Transverse colon (tissue), 4 donors: ENCODE measurements around the gene CASP10. TPM values are rescaled to one million over a fixed set of nuclear protein-coding genes. Genes with fewer than 3 reads are reported as not detected.

ENCODE experiments used
- DNase-seq: peaks from one replicate; pipeline ENCODE4 v3.0.0-alpha.2; 2019
- H3K27ac ChIP-seq, 4 donors: fragments of 200-600 bp; sonication (generic); 2 replicates each; pipeline ENCODE4 v1.5.1; 2016 to 2018; ENCODE audit warnings: inconsistent platforms in 4 of 4
- H3K27me3 ChIP-seq: fragments of 200-600 bp; sonication (generic); 2 replicates; pipeline ENCODE4 v1.5.1; 2017; ENCODE audit warnings: inconsistent platforms
- H3K36me3 ChIP-seq, 4 donors: fragments of 200-600 bp; sonication (generic); 2 replicates each; pipeline ENCODE4 v1.5.1; 2017 to 2019; ENCODE audit warnings: inconsistent platforms in 4 of 4
- H3K4me1 ChIP-seq, 4 donors: fragments of 200-600 bp; sonication (generic); 2 replicates each; pipeline ENCODE4 v1.5.1; 2017 to 2020; ENCODE audit warnings: inconsistent platforms in 4 of 4
- H3K4me3 ChIP-seq, 4 donors: fragments of 200-600 bp; sonication (generic); 1 replicate in 1 of 4; 2 replicates in 3 of 4; pipeline versions ENCODE4 v1.5.1 to v1.6.1; 2017 to 2019; ENCODE audit warnings: inconsistent platforms in 4 of 4
- H3K9me3 ChIP-seq, 2 donors: fragments of 200-600 bp; sonication (generic); 2 replicates each; pipeline ENCODE4 v1.5.1; 2017 to 2019; ENCODE audit warnings: inconsistent platforms in 2 of 2
- EP300 ChIP-seq: sonication (generic); formaldehyde crosslinking; IDR thresholded peaks from one replicate; pipeline ENCODE4 v1.6.1; 2017; ENCODE audit warnings: antibody characterized with exemption, low read depth
- POLR2A ChIP-seq: fragments of 450-650 bp; IDR thresholded peaks from one replicate; pipeline ENCODE4 v1.6.1; 2016; ENCODE audit warnings: antibody characterized with exemption, mild to moderate bottlenecking, moderate library complexity
- POLR2AphosphoS5 ChIP-seq, 3 donors: sonication (generic); formaldehyde crosslinking; IDR thresholded peaks; one replicate each; pipeline ENCODE4 v1.6.1; 2016; ENCODE audit warnings: antibody characterized with exemption in 3 of 3
- WGBS, 2 donors: methylation state at CpG; one replicate each; pipeline ENCODE4 v1.1.5; 2018; ENCODE audit warnings: low coverage in 1 of 2; 5-methylcytosine and 5-hydroxymethylcytosine counted together
- in situ Hi-C, 4 donors: fragments of 200-750 bp; cut with MboI; loops; one replicate each; pipeline versions ENCODE4 v1.15.0 to v1.15.1; 2017; ENCODE audit warnings: low sequenced_read_pairs in 3 of 4, low pct_ligation_motif_present in 1 of 4, low pct_unique_long_range_greater_than_20kb in 1 of 4
- intact Hi-C: fragments of 100-400 bp; cut with DNase I; formaldehyde crosslinking; loops from one replicate; pipeline ENCODE4 v1.15.1; 2023; ENCODE audit warnings: low total_unique reads
- small RNA-seq, 4 donors: library from RNA; depleted of rRNA; stranded (forward); fragments of <200 nt; gene quantifications; one replicate each; pipeline ENCODE3, GENCODE V24; 2016
- total RNA-seq, 4 donors: library from RNA; depleted of rRNA; stranded (reverse); fragments of >200 nt; gene quantifications; one replicate each; pipeline ENCODE4 v1.1.0, GENCODE V29; 2016
- TF ChIP-seq, protein P1 (sequence below), 5 experiments: fragments of 200-600 bp in 3 of 5; fragments of 450-650 bp in 2 of 5; sonication (generic) in 3 of 5; IDR thresholded peaks; 1 replicate in 2 of 5; 2 replicates in 3 of 5; pipeline ENCODE4 v1.5.1; 2016 to 2017; ENCODE audit warnings: antibody characterized with exemption in 5 of 5, inconsistent platforms in 3 of 5, mild to moderate bottlenecking in 2 of 5, moderate library complexity in 1 of 5

The CASP10 gene
- total RNA-seq, 4 donors from 2014 or later: 4.8 to 68.4 (median 38.1) TPM

DNA sequence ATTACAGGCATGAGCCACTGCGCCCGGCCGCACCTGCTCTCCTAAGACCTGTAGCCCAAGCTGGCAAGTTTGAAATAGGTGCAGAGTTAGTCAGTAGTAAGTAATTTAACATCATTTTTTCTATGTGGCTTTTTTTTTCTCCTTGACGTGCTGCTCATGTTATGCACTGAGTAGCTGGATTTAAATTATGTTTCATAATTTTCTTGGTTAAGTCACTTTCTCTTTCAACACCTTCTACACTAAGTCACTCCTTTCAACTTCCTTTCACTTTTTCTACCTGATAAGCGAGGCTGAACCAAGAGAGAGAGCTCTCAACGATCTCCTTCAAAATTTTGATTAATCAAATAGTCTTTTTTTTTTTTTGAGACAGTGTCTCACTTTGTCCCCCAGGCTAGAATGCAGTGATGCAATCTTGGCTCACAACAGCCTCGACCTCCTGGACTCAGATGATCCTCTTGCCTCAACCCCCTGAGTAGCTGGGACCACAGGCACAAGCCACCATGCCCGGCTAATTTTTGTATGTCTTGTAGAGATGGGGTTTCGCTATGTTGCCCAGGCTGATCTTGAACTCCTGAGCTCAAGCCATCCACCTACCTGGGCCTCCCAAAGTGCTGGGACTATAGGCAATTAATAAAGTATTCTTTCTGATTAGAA, 90.5 kb downstream of the CASP10 start:
- WGBS, 2 donors: 74 to 88% methylated on average over 5 to 9 of the region's 9 CpGs
- intact Hi-C loops (loop anchor here (10.0 kb wide), 1 partner anchor 201 kb away; no protein-coding TSS in a partner anchor), in situ Hi-C loops (no loop called here)
- Histone ChIP-seq H3K9me3 (no peaks in the 10 kb centered on the region), H3K4me1 (no peaks in the 10 kb centered on the region), H3K4me3 (no peak overlapping the region), H3K27ac (no peak overlapping the region), H3K36me3 (peaks cover 0 to 53% (median 18%) of the 10 kb centered on the region in 4 donors), H3K27me3 (no peaks in the 10 kb centered on the region)
- TF ChIP-seq POLR2A: no peak
- no peak for TF ChIP-seq EP300
- DNase-seq: no peak

DNA sequence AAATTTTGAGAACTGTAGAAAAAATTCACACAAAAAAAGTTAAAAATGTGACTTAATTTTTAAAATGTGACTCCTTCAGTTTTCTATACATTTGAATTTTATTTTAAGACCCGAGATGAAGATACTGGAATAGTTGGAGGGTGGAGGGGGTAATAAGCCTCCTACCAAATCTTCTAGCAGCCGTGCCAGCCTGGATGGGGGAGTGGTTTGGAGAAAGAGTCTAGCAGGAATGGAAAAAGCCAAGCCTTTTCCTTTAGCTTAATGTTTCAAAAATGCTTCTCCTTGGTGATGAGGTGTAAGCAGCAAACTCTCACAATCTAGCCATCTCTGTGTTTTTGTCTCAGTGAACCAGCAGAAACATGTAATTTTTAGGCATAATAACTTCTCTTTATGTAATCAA, 92.1 kb downstream of the CASP10 start:
- TF ChIP-seq, protein P1, sequence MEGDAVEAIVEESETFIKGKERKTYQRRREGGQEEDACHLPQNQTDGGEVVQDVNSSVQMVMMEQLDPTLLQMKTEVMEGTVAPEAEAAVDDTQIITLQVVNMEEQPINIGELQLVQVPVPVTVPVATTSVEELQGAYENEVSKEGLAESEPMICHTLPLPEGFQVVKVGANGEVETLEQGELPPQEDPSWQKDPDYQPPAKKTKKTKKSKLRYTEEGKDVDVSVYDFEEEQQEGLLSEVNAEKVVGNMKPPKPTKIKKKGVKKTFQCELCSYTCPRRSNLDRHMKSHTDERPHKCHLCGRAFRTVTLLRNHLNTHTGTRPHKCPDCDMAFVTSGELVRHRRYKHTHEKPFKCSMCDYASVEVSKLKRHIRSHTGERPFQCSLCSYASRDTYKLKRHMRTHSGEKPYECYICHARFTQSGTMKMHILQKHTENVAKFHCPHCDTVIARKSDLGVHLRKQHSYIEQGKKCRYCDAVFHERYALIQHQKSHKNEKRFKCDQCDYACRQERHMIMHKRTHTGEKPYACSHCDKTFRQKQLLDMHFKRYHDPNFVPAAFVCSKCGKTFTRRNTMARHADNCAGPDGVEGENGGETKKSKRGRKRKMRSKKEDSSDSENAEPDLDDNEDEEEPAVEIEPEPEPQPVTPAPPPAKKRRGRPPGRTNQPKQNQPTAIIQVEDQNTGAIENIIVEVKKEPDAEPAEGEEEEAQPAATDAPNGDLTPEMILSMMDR (IDR thresholded peaks at IDR 0.05): no peak
- no peak for TF ChIP-seq POLR2AphosphoS5 (IDR thresholded peaks at IDR 0.05)
- no peak for TF ChIP-seq EP300
- TF ChIP-seq POLR2A: no peak
- Histone ChIP-seq H3K4me1 (peaks cover 0 to 4% (median 0%) of the 10 kb centered on the region in 4 donors), H3K36me3 (peaks cover 0 to 52% (median 21%) of the 10 kb centered on the region in 4 donors), H3K27ac (no peak overlapping the region), H3K9me3 (no peaks in the 10 kb centered on the region), H3K4me3 (no peak overlapping the region), H3K27me3 (no peaks in the 10 kb centered on the region)
- in situ Hi-C loops: no loop called here
- no peak for DNase-seq
- 82 to 88% methylated on average over 2 of the region's 2 CpGs for WGBS, 2 donors
- intact Hi-C loops: loop anchor here (10.0 kb wide), 1 partner anchor 200 kb away; no protein-coding TSS in a partner anchor

DNA sequence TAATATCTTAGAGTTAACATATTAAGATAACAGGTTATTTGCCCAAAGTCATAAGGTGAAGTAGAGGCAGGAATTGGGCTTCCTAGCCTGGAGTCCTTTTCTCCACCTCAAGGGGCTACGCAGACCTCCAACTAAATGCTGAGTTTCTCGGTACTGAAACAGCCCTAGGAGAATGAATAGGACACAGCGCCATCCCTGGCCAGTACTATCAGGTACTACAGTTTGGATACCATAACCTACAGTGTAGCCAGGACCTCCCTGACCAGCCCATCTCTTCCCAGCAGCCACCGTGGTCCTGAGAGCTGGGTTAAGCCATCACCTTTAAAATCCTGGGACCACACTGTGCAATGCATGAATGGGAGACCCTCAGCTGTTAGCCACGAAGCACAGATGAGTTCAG, 93.0 kb downstream of the CASP10 start:
- intact Hi-C loops (loop anchor here (10.0 kb wide), 1 partner anchor 199 kb away; no protein-coding TSS in a partner anchor), in situ Hi-C loops (no loop called here)
- Histone ChIP-seq H3K9me3 (no peaks in the 10 kb centered on the region), H3K4me3 (no peak overlapping the region), H3K27ac (no peak overlapping the region), H3K27me3 (no peaks in the 10 kb centered on the region), H3K36me3 (peaks cover 0 to 51% (median 21%) of the 10 kb centered on the region in 4 donors), H3K4me1 (peaks cover 0 to 4% (median 0%) of the 10 kb centered on the region in 4 donors)
- no peak for DNase-seq
- TF ChIP-seq, protein P1 (IDR thresholded peaks at IDR 0.05): no peak
- TF ChIP-seq POLR2AphosphoS5 (IDR thresholded peaks at IDR 0.05): no peak
- TF ChIP-seq POLR2A: no peak
- TF ChIP-seq EP300: no peak
- 79% methylated on average over 5 of the region's 5 CpGs; no CpG with 5 or more reads in 1 of the 2 donors for WGBS, 2 donors

DNA sequence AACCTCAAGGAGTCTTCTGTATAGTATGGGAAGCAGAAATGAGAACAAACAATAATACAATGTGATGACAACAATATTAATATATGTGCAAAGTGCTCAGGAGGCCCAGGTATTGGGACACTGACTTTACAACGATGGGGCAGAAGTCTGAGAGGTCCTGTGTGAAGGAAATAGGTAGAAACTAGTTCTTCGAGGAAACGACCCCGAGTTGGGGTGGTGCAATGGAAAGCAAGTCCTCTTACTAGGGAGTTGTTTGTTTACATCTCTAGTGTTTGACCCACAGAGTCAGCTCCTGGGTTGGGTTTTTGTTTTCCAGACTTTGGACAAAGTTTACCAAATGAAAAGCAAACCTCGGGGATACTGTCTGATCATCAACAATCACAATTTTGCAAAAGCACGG, 93.6 kb downstream of the CASP10 start:
- in situ Hi-C loops: no loop called here
- H3K9me3 ChIP-seq: no peaks in the 10 kb centered on the region
- TF ChIP-seq, protein P1 (IDR thresholded peaks at IDR 0.05): no peak
- TF ChIP-seq POLR2A (no peak), POLR2AphosphoS5 (IDR thresholded peaks at IDR 0.05) (no peak), EP300 (no peak)
- intact Hi-C loops: loop anchor here (10.0 kb wide), 1 partner anchor 198 kb away; no protein-coding TSS in a partner anchor
- H3K27me3 ChIP-seq: no peaks in the 10 kb centered on the region
- H3K4me3 ChIP-seq: no peak overlapping the region
- H3K36me3 ChIP-seq: peaks cover 0 to 46% (median 21%) of the 10 kb centered on the region in 4 donors
- 82 to 90% methylated on average over 5 to 6 of the region's 6 CpGs for WGBS, 2 donors
- no peak overlapping the region for H3K27ac ChIP-seq
- no peak for DNase-seq
- peaks cover 0 to 4% (median 0%) of the 10 kb centered on the region in 4 donors for H3K4me1 ChIP-seq

Small RNAs within 50 kb of the gene (small RNA-seq; reads per million reads assigned to genes)
- gene AC007283.2: 0 reads per million in 4 donors
- 0 reads per million in 4 donors for gene MTND4LP13
- gene RNU7-45P: 0 reads per million in 4 donors

Other genes with a start within 250 kb of the CASP10 start
- 10 to 100 TPM; 15.1 to 30.5 (median 20.8) TPM for gene ORC2, start 219.5 kb upstream of the CASP10 start, total RNA-seq
- gene HYCC2, start 111.5 kb upstream of the CASP10 start, total RNA-seq: 100 to 1,000 TPM in 1 of 4 donors, 10 to 100 TPM in 3; 23.9 to 104 (median 35.8) TPM
- 100 to 1,000 TPM in 1 of 4 donors, 10 to 100 TPM in 1, 1 to 10 TPM in 2; 2.2 to 111 (median 44.9) TPM for gene NDUFB3, start 111.1 kb upstream of the CASP10 start, total RNA-seq
- 100 to 1,000 TPM; 148 to 449 (median 323) TPM for gene CFLAR, start 67.0 kb upstream of the CASP10 start, total RNA-seq
- gene CASP8, start 77.4 kb downstream of the CASP10 start, total RNA-seq: 10 to 100 TPM; 27.6 to 55.7 (median 40.5) TPM
- gene FLACC1, start 174.2 kb downstream of the CASP10 start, total RNA-seq: 1 to 10 TPM in 3 of 4 donors, not detected in 1; 1.6 to 5.2 (median 4.3) TPM